ENCODE results near the gene DPYD. TPM values are rescaled to one million over a fixed set of nuclear protein-coding genes. Genes with fewer than 3 reads are reported as not detected.

Gene DPYD
- total RNA-seq, 1 experiment from 2014 or later = 7.0 TPM

DNA sequence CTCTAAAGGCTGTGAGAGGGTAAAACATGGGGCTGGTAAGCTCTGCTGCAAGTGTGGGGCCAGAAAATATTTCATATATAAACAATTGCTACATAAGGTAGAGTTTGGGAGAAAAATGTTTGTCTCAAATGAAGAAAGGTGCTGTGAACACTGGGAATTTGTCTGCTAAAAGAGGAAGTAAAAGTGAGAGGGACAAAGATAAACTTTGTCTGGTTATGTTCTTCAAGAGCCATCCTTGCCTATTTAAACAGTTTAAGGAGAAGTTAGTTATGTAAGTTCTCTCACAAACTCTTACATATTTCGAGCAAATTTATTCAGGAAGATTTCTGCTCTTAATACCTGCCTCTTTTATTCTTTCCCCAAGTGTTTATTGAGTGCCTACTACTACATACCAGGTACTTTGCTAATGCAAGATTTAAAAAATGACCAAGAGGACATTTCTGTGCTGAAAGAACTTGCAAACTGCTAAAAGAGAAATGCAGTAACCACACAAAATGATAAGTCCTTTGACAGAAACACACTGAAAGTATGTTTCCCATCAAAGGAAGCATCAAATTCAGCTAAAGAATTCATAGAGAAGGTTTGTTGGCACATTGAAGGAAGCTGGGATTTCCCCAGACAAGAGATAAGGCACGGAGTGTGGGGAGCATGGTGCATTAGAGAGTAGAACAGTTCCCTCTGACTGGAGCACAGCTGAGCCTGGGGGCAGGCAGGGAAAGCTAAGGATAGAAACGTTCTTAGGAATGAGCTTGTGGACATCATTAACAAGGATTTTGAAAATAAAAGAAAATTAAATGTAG, 650.1 kb downstream of the DPYD start:
- Mint-ChIP-seq H3K4me1 (ENCODE audit: low read depth, unreplicated experiment) (peaks cover 10% of the 10 kb centered on the region), H3K9me3 (ENCODE audit: unreplicated experiment) (no peaks in the 10 kb centered on the region), H3K27ac (ENCODE audit: unreplicated experiment) (no peak overlapping the region), H3K36me3 (ENCODE audit: insufficient read depth, unreplicated experiment) (no peaks in the 10 kb centered on the region), H3K4me3 (ENCODE audit: unreplicated experiment) (no peak overlapping the region), H3K27me3 (ENCODE audit: insufficient read depth, unreplicated experiment) (no peaks in the 10 kb centered on the region)
- DNase-seq = no peak
- CTCF ChIA-PET = no interaction called here
- Histone ChIP-seq H3K4me1 (no peaks in the 10 kb centered on the region), H3K9me3 (no peaks in the 10 kb centered on the region), H3K36me3 (ENCODE audit: control insufficient read depth, insufficient read depth, low read length) (no peaks in the 10 kb centered on the region), H3K27me3 (replicated peaks; ENCODE audit: control insufficient read depth, insufficient read depth, low read length) (no peaks in the 10 kb centered on the region), H3K4me3 (ENCODE audit: low read depth, low read length) (no peak overlapping the region)
- POLR2A ChIA-PET = no interaction called here
- intact Hi-C loops (cut with micrococcal nuclease; ENCODE audit: unreplicated experiment) = no loop called here
- TF ChIP-seq, protein P1, sequence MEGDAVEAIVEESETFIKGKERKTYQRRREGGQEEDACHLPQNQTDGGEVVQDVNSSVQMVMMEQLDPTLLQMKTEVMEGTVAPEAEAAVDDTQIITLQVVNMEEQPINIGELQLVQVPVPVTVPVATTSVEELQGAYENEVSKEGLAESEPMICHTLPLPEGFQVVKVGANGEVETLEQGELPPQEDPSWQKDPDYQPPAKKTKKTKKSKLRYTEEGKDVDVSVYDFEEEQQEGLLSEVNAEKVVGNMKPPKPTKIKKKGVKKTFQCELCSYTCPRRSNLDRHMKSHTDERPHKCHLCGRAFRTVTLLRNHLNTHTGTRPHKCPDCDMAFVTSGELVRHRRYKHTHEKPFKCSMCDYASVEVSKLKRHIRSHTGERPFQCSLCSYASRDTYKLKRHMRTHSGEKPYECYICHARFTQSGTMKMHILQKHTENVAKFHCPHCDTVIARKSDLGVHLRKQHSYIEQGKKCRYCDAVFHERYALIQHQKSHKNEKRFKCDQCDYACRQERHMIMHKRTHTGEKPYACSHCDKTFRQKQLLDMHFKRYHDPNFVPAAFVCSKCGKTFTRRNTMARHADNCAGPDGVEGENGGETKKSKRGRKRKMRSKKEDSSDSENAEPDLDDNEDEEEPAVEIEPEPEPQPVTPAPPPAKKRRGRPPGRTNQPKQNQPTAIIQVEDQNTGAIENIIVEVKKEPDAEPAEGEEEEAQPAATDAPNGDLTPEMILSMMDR (IDR thresholded peaks at IDR 0.05; ENCODE audit: insufficient read depth in 1 of 2, low read depth in 1 of 2, low read length in 1 of 2, severe bottlenecking in 1 of 2, unreplicated experiment in 1 of 2) = no peak
- no TSS peak for BruUV-seq (replicated peaks)

DNA sequence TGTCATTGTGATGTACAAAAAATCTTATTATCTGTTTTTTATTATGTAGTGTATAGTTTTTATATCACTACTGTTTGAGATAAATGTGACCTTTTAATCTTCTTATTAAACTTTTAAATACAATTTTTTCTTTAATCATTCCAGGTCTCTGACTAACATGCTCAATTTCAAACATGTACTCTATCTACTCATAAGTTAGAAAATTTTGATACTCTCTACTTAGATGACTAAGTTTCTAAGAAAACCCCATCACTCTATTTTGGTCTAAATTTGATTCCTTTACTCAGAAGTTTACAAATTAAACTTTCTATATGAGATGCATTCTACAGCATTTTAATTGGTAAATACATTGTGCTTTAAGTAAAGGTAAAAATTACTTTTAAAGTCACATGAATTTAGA, 655.2 kb downstream of the DPYD start:
- Histone ChIP-seq H3K27me3 (replicated peaks; ENCODE audit: control insufficient read depth, insufficient read depth, low read length) (no peaks in the 10 kb centered on the region), H3K4me3 (ENCODE audit: low read depth, low read length) (no peak overlapping the region), H3K9me3 (no peaks in the 10 kb centered on the region), H3K4me1 (no peaks in the 10 kb centered on the region), H3K36me3 (ENCODE audit: control insufficient read depth, insufficient read depth, low read length) (no peaks in the 10 kb centered on the region)
- no peaks in the 10 kb centered on the region for H3K27me3 Mint-ChIP-seq (ENCODE audit: insufficient read depth, unreplicated experiment)
- H3K27ac Mint-ChIP-seq (ENCODE audit: unreplicated experiment) = no peak overlapping the region
- TF ChIP-seq, protein P1 (IDR thresholded peaks at IDR 0.05; ENCODE audit: insufficient read depth in 1 of 2, low read depth in 1 of 2, low read length in 1 of 2, severe bottlenecking in 1 of 2, unreplicated experiment in 1 of 2) = no peak
- no peak for DNase-seq
- ChIA-PET POLR2A (no interaction called here), CTCF (no interaction called here)
- no peaks in the 10 kb centered on the region for H3K36me3 Mint-ChIP-seq (ENCODE audit: insufficient read depth, unreplicated experiment)
- no peaks in the 10 kb centered on the region for H3K9me3 Mint-ChIP-seq (ENCODE audit: unreplicated experiment)
- H3K4me1 Mint-ChIP-seq (ENCODE audit: low read depth, unreplicated experiment) = peaks cover under 1% of the 10 kb centered on the region
- intact Hi-C loops (cut with micrococcal nuclease; ENCODE audit: unreplicated experiment) = no loop called here
- H3K4me3 Mint-ChIP-seq (ENCODE audit: unreplicated experiment) = no peak overlapping the region
- no TSS peak for BruUV-seq (replicated peaks)

DNA sequence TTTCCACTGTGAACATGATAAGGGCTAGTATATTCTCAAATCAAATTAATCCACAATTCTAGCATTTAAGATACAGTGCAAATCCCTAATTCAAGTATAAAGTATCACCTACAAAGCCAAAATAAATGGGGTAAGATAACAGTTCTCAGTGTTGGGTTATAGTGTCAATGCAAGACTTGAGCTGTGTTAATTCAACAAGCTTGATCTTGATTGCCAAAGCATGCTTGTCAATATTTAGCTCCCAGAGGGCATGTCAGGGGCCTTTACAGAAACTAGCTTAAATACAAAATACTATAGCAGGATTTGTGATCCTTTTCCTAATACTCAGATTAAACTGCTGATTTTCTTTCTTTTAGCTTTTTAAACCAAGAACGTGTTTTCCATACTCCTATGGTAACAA, 658.0 kb downstream of the DPYD start:
- no peaks in the 10 kb centered on the region for H3K36me3 ChIP-seq (ENCODE audit: control insufficient read depth, insufficient read depth, low read length)
- CTCF ChIA-PET = no interaction called here
- H3K9me3 Mint-ChIP-seq (ENCODE audit: unreplicated experiment) = no peaks in the 10 kb centered on the region

More for the DNA sequence above, 658.0 kb downstream of the DPYD start:
- Histone ChIP-seq H3K27me3 (replicated peaks; ENCODE audit: control insufficient read depth, insufficient read depth, low read length) (no peaks in the 10 kb centered on the region), H3K4me1 (no peaks in the 10 kb centered on the region), H3K4me3 (ENCODE audit: low read depth, low read length) (no peak overlapping the region), H3K9me3 (no peaks in the 10 kb centered on the region)
- Mint-ChIP-seq H3K36me3 (ENCODE audit: insufficient read depth, unreplicated experiment) (no peaks in the 10 kb centered on the region), H3K4me3 (ENCODE audit: unreplicated experiment) (no peak overlapping the region), H3K27ac (ENCODE audit: unreplicated experiment) (no peak overlapping the region), H3K27me3 (ENCODE audit: insufficient read depth, unreplicated experiment) (no peaks in the 10 kb centered on the region), H3K4me1 (ENCODE audit: low read depth, unreplicated experiment) (peaks cover 3% of the 10 kb centered on the region)
- POLR2A ChIA-PET = no interaction called here
- intact Hi-C loops (cut with micrococcal nuclease; ENCODE audit: unreplicated experiment) = no loop called here
- DNase-seq = no peak
- TF ChIP-seq, protein P1 (IDR thresholded peaks at IDR 0.05; ENCODE audit: insufficient read depth in 1 of 2, low read depth in 1 of 2, low read length in 1 of 2, severe bottlenecking in 1 of 2, unreplicated experiment in 1 of 2) = no peak
- BruUV-seq (replicated peaks) = no TSS peak
